PFSK-1 (cell line): ENCODE results near the gene SLC2A13.

ENCODE experiments used
- FOXP2 ChIP-seq: optimal IDR thresholded peaks from 2 replicates; pipeline ENCODE3; 2011; ENCODE audit warnings: borderline replicate concordance, control low read depth, inconsistent platforms; ENCODE audit not compliant: insufficient read depth; ENCODE audit errors: extremely low read length, extremely low read depth
- POLR2AphosphoS5 ChIP-seq: IDR thresholded peaks from 2 replicates; pipeline ENCODE4 v1.6.1; 2012; ENCODE audit warnings: low read depth, mild to moderate bottlenecking, control low read depth, low read length, moderate library complexity
- REST ChIP-seq, 2 experiments: IDR thresholded peaks; 2 replicates each; pipeline versions ENCODE4 v1.6.1 to v1.8.0; 2011 to 2012; ENCODE audit warnings: low read depth in 2 of 2, low read length in 2 of 2, control low read depth in 1 of 2, inconsistent platforms in 1 of 2, mild to moderate bottlenecking in 1 of 2, moderate library complexity in 1 of 2; ENCODE audit not compliant: insufficient read depth in 1 of 2
- SIN3A ChIP-seq: IDR thresholded peaks from 2 replicates; pipeline ENCODE4 v1.6.1; 2012; ENCODE audit warnings: mild to moderate bottlenecking, low read length, moderate library complexity, borderline replicate concordance; ENCODE audit not compliant: insufficient read depth
- TAF1 ChIP-seq: IDR thresholded peaks from 2 replicates; pipeline ENCODE4 v1.6.1; 2012; ENCODE audit warnings: low read length, control low read depth, borderline replicate concordance; ENCODE audit not compliant: insufficient read depth

Gene SLC2A13

GRCh38 chr12:39771456-39771855 is 334.4 kb downstream of the SLC2A13 start:
- TF ChIP-seq TAF1 (no peak), FOXP2 (no peak), POLR2AphosphoS5 (no peak), REST (IDR thresholded peaks at IDR 0.05; ENCODE audit: insufficient read depth in 1 of 2, low read depth in 2 of 2, low read length in 2 of 2) (no peak), SIN3A (no peak)

- TF ChIP-seq FOXP2, result no peak
- TF ChIP-seq REST (IDR thresholded peaks at IDR 0.05; ENCODE audit: insufficient read depth in 1 of 2, low read depth in 2 of 2, low read length in 2 of 2), result no peak
- TF ChIP-seq POLR2AphosphoS5, result no peak
- no peak for TF ChIP-seq TAF1
- TF ChIP-seq SIN3A, result no peak
Measured at GRCh38 chr12:39764944-39765560, 340.8 kb downstream of the SLC2A13 start.

- no peak for TF ChIP-seq FOXP2
Measured at GRCh38 chr12:39763890-39764169, 342.1 kb downstream of the SLC2A13 start.

GRCh38 chr12:39763071-39763889 is 342.6 kb downstream of the SLC2A13 start:
- TF ChIP-seq FOXP2, result no peak
- no peak for TF ChIP-seq SIN3A
- no peak for TF ChIP-seq TAF1
- no peak for TF ChIP-seq REST (IDR thresholded peaks at IDR 0.05; ENCODE audit: insufficient read depth in 1 of 2, low read depth in 2 of 2, low read length in 2 of 2)
- TF ChIP-seq POLR2AphosphoS5, result no peak

- no peak for TF ChIP-seq SIN3A
- no peak for TF ChIP-seq TAF1
- no peak for TF ChIP-seq POLR2AphosphoS5
- TF ChIP-seq FOXP2, result no peak
- TF ChIP-seq REST (IDR thresholded peaks at IDR 0.05; ENCODE audit: insufficient read depth in 1 of 2, low read depth in 2 of 2, low read length in 2 of 2), result no peak
Measured at GRCh38 chr12:39755478-39755877, 350.4 kb downstream of the SLC2A13 start.
